ENCODE measurements around the gene PPP6R3.

Gene PPP6R3

DNA sequence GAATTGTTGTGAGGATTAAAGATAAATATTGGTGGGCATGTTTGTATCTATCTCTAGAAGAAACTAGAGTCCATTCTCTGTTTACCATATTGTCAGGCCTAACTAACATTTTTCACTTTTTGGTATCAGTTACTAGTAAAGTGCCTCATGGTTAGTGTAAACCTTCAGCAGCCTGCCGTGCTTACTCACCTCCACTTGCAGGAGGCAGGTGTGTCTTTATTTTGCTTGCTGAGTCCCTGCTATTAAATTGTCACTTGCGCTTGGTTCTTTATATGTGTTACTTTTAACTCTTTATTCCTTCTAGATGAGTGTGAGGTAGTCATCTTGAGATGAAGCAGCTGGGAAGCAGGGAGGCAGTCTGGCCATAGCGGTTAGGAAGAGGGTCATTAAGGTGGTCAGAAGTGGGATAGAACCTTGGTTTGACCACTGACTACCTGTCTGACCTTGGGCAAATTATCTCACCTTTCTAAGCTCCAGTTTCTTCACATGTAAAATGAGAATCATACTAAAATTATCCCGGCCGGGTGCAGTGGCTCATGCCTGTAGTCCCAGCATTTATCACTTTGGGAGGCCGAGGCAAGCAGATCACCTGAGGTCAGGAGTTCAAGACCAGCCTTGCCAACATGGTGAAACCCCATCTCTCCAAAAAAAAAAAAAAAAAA lies 21.2 kb downstream of the PPP6R3 start:
- DNase-seq (ENCODE audit: low spot score) (no peak), FAIRE-seq (no peak)

GRCh38 chr11:68488623-68489022 lies 28.1 kb downstream of the PPP6R3 start:
- FAIRE-seq: no peak
- DNase-seq (ENCODE audit: low spot score): no peak

DNA sequence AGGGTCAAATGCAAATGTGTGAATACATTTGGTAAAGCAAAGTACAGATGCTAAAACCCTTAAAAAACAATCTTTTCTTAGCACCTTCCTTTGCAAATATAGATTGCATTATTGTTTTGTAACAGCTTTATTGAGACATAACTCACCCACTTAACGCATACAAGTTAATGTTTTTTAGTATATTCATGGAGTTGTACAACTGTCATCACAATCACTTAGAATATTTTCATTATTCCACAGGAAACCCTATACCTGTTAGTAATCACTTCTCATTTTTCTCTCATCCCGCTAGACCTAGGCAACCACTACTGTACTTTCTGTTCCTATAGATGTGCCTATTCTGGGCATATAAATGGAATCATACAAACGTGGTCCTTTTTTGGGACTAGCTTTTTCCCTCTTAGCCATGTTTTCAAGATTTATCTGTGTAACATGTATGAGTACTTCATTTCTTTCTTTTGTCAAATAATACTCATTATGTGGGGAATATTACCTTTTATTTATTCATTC lies 34.7 kb downstream of the PPP6R3 start:
- FAIRE-seq: no peak

GRCh38 chr11:68495872-68496271 lies 35.3 kb downstream of the PPP6R3 start:
- DNase-seq (ENCODE audit: low spot score): no peak
- FAIRE-seq: no peak

More for the DNA sequence above, 34.7 kb downstream of the PPP6R3 start:
- DNase-seq (ENCODE audit: low spot score): no peak

DNA sequence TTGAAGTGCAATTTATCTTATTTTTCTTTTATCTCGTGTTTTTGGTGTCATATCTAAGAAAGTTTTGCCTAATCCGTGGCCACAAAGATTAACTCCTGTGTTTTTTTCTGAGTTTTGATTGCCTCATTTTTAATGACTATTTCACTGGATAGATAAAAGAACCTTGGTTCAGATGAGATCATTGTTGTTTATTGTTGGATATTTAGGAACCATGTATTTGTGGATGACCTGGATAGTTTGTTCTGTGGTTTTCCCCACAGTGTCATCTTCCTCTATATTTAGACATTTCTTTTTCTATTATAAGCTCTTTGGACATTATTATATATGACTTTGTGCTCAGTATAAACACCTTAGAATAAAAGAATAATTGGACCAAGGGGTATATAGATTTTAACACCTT lies 37.2 kb downstream of the PPP6R3 start:
- DNase-seq (ENCODE audit: low spot score): no peak
- no peak for FAIRE-seq

GRCh38 chr11:68498321-68498720 lies 37.8 kb downstream of the PPP6R3 start:
- no peak for DNase-seq (ENCODE audit: low spot score)
- no peak for FAIRE-seq

GRCh38 chr11:68498903-68499883 lies 38.6 kb downstream of the PPP6R3 start:
- no peak for FAIRE-seq

DNA sequence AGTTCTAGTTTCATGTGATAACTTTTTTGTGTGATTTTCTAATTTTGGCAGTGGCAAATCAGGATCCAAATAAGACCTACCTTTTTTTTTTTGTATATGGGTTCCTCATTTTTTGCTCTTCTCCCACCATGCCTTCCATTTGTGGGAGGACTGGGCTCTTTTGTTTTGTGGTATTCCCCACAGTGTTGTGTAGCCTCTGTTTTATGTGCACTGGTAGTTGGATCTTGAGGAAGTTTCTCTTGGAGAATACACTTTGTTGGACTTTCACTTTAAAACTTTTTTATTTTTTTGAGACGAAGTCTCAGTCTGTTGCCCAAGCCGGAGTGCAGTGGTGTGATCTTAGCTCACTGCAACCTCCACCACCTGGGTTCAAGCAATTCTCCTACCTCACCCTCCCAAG lies 39.7 kb downstream of the PPP6R3 start:
- no peak for DNase-seq (ENCODE audit: low spot score)
- FAIRE-seq: no peak

More at GRCh38 chr11:68498903-68499883, 38.6 kb downstream of the PPP6R3 start:
- DNase-seq (ENCODE audit: low spot score): no peak

DNA sequence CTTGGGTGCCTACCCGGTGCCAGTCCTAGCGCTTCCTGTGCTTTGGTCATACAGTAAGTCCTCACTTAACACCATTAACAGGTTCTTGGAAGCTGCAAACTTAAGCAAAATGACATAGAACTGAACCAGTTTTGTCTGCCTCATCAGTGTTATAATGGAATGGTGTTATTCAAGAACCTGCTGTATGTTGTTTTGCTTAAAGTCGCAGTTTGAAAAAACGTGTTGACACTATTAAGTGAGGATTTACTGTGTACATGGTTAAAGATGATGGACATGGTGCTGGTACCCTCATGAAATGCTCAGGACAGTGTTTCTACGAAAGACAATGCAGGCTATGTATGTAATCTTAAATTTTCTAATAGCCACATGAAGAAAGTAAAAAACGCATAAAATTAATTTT lies 41.3 kb downstream of the PPP6R3 start:
- DNase-seq (ENCODE audit: low spot score): no peak
- no peak for FAIRE-seq

GRCh38 chr11:68503251-68503687 lies 42.7 kb downstream of the PPP6R3 start:
- no peak for FAIRE-seq
- no peak for DNase-seq (ENCODE audit: low spot score)

- no peak for FAIRE-seq
- DNase-seq (ENCODE audit: low spot score): no peak
Observed at GRCh38 chr11:68503792-68504191, 43.2 kb downstream of the PPP6R3 start.

DNA sequence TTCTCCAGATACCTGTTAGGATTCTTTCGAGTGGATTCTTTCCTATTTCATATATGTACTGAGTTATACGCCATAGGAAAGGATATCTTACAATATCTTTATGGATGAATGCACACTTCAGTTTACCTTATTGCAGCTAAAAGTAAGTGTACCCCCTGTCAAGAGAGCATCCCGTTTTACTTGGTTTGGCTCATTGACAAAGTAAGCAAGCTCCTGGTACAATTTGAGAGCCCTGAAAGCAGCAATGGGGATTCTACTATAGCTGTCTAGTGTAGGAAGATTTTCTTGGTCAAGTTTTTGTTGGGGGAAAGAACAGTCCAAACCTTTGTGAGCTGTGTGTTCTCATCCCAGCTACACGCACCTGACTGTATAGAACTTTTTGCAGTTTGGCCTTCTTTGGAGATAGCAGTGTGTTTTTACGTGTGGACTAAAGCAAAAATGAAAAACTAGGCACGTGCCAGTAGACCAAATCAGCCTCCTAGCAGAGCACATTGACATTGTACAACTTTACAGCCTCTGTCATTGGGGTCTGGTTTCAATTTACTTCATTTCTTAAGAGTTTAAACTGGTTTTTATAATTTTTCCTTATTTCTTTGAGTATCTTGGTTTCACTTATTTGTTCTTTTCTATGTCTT lies 44.0 kb downstream of the PPP6R3 start:
- DNase-seq (ENCODE audit: low spot score): no peak
- no peak for FAIRE-seq

- DNase-seq (ENCODE audit: low spot score) (no peak), FAIRE-seq (no peak)
Observed at GRCh38 chr11:68505596-68505995, 45.0 kb downstream of the PPP6R3 start.

DNA sequence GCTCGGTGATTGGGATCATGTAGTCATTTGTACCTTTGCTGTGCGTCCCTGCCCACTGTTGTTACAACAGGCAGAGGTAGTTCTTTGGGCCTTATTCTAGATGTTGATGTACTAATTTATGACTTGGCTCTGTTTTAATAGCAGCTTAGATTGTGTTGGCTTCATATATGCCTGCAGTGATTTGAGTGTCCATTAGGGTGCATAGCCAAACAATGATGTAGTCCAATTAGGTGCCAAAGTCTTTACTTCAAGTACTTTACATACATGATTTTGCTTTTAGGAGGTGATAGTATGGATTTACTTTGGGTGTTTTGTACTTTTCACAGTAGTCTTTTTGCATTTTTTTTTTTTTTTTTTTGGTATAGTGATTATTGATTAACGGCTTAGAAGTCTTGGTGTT lies 46.4 kb downstream of the PPP6R3 start:
- FAIRE-seq: no peak

GRCh38 chr11:68508425-68508824 lies 47.9 kb downstream of the PPP6R3 start:
- FAIRE-seq: no peak
- DNase-seq (ENCODE audit: low spot score): no peak

More for the DNA sequence above, 46.4 kb downstream of the PPP6R3 start:
- DNase-seq (ENCODE audit: low spot score): no peak

DNA sequence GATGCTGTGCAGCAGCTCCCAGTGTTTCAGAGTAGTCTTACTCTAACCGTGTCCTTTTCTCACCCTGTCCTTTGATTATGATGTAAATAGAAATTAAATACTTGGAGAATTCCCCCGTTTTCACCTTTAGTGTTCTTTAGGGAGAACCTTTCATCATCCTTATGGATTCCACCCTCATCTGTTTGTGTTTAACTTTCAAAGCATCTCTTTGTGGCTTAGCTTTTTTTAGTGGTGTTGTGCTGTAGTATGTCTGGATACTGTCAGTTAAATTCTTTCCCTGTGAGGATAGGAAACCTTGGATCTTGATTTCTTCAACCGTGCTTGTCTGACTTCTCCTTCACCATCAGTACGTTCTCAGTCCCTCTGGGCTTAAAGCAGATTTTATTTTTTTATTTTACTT lies 48.5 kb downstream of the PPP6R3 start:
- DNase-seq (ENCODE audit: low spot score) (no peak), FAIRE-seq (no peak)

DNA sequence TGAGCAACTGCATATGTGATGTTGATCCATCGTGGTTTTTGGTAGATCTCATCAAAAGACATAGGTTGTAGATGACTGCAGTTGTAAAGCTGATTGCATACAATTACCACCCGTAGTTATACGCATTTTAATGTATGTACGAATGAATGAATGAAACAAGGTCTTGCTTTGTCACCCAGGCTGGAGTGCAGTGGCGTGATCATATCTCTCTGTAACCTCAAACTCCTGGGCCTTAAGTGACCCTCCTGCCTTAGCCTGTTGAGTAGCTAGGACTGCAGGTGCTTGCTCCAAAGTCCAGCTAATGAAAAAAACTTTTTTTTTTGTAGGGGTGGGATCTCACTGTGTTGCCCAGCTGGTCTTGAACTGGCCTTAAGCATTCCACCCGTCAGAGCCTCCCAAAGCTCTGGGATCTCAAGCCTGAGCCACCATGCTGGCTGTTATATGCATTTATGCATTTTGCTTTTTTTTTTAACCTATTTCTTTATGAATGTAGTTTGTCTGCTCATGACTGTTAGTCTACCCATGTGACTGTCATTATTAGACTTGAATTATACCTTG lies 53.5 kb downstream of the PPP6R3 start:
- no peak for FAIRE-seq

GRCh38 chr11:68517121-68517741 lies 56.7 kb downstream of the PPP6R3 start:
- no peak for FAIRE-seq

More for the DNA sequence above, 53.5 kb downstream of the PPP6R3 start:
- DNase-seq (ENCODE audit: low spot score): no peak

DNA sequence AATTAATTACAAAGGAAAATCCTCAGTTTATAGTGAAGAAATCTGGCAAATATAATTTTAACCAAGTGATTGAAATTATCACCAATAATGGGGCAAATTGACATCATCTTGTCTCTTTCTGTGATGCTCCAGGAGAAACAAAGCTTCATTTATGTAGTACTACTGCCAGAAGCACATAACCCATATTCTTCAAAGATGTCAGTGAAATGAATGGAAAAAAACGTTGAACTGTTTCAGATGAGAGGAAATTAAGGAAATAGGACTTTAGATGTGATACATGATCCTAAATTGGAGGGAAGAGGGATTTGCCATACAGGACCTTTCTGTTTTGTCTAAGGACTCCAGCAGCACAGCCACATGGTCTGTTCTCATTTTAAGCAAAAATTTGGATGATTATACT lies 57.6 kb downstream of the PPP6R3 start:
- no peak for DNase-seq (ENCODE audit: low spot score)
- no peak for FAIRE-seq

More at GRCh38 chr11:68517121-68517741, 56.7 kb downstream of the PPP6R3 start:
- no peak for DNase-seq (ENCODE audit: low spot score)

- FAIRE-seq: no peak
Observed at GRCh38 chr11:68521969-68522652, 61.6 kb downstream of the PPP6R3 start.

More at GRCh38 chr11:68521969-68522652, 61.6 kb downstream of the PPP6R3 start:
- no peak for DNase-seq (ENCODE audit: low spot score)
